Suppressor macrophage (primary cell): ENCODE data around the gene TNRC6C.
"Not testable (repeated sequence)": the region's sequence is repeated elsewhere in the genome, so short reads cannot be mapped to it uniquely, and the experiment has no call there.

Source experiments
- DNase-seq, 4 experiments: peaks; one replicate each; pipeline ENCODE4 v3.0.0-alpha.2; 2020 to 2022

TNRC6C gene

GRCh38 chr17:77933777-77934398 lies 24.6 kb upstream of the TNRC6C start:
- DNase-seq: no peak

GRCh38 chr17:77935121-77935571 lies 23.4 kb upstream of the TNRC6C start:
- DNase-seq: no peak

- DNase-seq: not testable (repeated sequence)
Observed at GRCh38 chr17:77935744-77936143, 22.8 kb upstream of the TNRC6C start.

- no peak for DNase-seq
Observed at GRCh38 chr17:77936881-77937280, 21.6 kb upstream of the TNRC6C start.

GRCh38 chr17:77941004-77941403 lies 17.5 kb upstream of the TNRC6C start:
- DNase-seq: no peak

- DNase-seq: no peak
Observed at GRCh38 chr17:77942112-77942988, 16.2 kb upstream of the TNRC6C start.

GRCh38 chr17:77943971-77944370 lies 14.5 kb upstream of the TNRC6C start:
- no peak for DNase-seq

- DNase-seq: no peak
Observed at GRCh38 chr17:77944390-77945222, 13.9 kb upstream of the TNRC6C start.

- DNase-seq: peak; percentile 22 to 80 (median 54)
Observed at GRCh38 chr17:77946900-77947645, 11.4 kb upstream of the TNRC6C start.

- no peak for DNase-seq
Observed at GRCh38 chr17:77948690-77949114, 9.8 kb upstream of the TNRC6C start.

- DNase-seq: no peak
Observed at GRCh38 chr17:77951123-77951522, 7.4 kb upstream of the TNRC6C start.

- no peak for DNase-seq
Observed at GRCh38 chr17:77952368-77952767, 6.1 kb upstream of the TNRC6C start.

GRCh38 chr17:77957235-77957856 lies 1.2 kb upstream of the TNRC6C start:
- peak; percentile 15 to 54 (median 38) for DNase-seq

- DNase-seq: no peak
Observed at GRCh38 chr17:77958716-77959125, 218 bp downstream of the TNRC6C start.

- peak in 3 of 4 experiments; percentile 11 to 52 (median 29) for DNase-seq
Observed at GRCh38 chr17:77959126-77959925, 823 bp downstream of the TNRC6C start.

- DNase-seq: no peak
Observed at GRCh38 chr17:77959926-77960521, 1.5 kb downstream of the TNRC6C start.

- no peak for DNase-seq
Observed at GRCh38 chr17:77961741-77962140, 3.2 kb downstream of the TNRC6C start.

- DNase-seq: no peak
Observed at GRCh38 chr17:77962348-77962747, 3.8 kb downstream of the TNRC6C start.

- no peak for DNase-seq
Observed at GRCh38 chr17:77963441-77963840, 4.9 kb downstream of the TNRC6C start.

- DNase-seq: no peak
Observed at GRCh38 chr17:77965352-77965751, 6.8 kb downstream of the TNRC6C start.
